Mammary epithelial cell (primary cell): Measurements from ENCODE around the gene FYN.

Experiments used
- CTCF ChIP-seq, 2 donors: IDR thresholded peaks in 1 of 2; conservative IDR thresholded peaks in 1 of 2; 2 replicates each; pipeline ENCODE4 v1.5.1; 2011 to 2012; ENCODE audit warnings: inconsistent platforms in 2 of 2, low read length in 2 of 2, mild to moderate bottlenecking in 2 of 2, control low read depth in 1 of 2, low read depth in 1 of 2; ENCODE audit not compliant: insufficient read depth in 1 of 2; ENCODE audit errors: extremely low read depth in 1 of 2
- EZH2 ChIP-seq: IDR thresholded peaks from 2 replicates; pipeline ENCODE4 v1.6.1; 2012; ENCODE audit warnings: low read length, inconsistent platforms, borderline replicate concordance

DNA sequence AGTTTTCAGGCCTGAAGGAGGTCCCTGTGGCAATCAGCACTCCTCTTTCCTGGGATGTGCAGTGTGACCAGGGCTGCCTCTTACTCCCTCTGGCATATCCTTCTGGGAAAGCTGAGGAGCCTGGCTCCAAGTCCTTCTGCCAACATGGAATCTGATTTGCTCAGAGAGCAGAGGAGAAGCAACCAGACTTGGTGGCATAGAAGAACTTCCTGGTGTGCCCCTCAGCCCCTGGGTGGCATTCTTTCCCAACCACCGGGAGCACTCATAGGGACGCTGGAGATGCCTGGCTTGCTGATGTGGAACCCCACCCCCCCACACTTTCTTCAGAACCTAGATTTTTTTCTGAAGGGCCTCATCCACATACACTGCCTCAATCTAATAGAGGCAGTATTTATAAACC is 160.0 kb downstream of the FYN start:
- no peak for TF ChIP-seq EZH2
- TF ChIP-seq CTCF (conservative IDR thresholded peaks at IDR 0.05 in 1 of 2, IDR thresholded peaks at IDR 0.05 in 1 of 2; ENCODE audit: extremely low read depth in 1 of 2, insufficient read depth in 1 of 2, low read depth in 1 of 2, low read length in 2 of 2) = no peak
